Skeletal muscle tissue (tissue), 4 donors: ENCODE measurements around the gene C2orf69. TPM values are rescaled to one million over a fixed set of nuclear protein-coding genes. Genes with fewer than 3 reads are reported as not detected.

Experiments
- H3K27ac ChIP-seq: one replicate; pipeline ENCODE4 v1.7.0; 2013; ENCODE audit warnings: mild to moderate bottlenecking, low read depth, low read length, inconsistent platforms
- H3K27me3 ChIP-seq, 3 donors: one replicate each; pipeline ENCODE4 v1.7.0; 2013; ENCODE audit warnings: low read length in 3 of 3; ENCODE audit not compliant: control insufficient read depth in 3 of 3, insufficient read depth in 3 of 3
- H3K36me3 ChIP-seq, 3 donors: one replicate each; pipeline ENCODE4 v1.7.0; 2013; ENCODE audit warnings: low read length in 3 of 3; ENCODE audit not compliant: control insufficient read depth in 3 of 3, insufficient read depth in 3 of 3
- H3K4me1 ChIP-seq, 3 donors: one replicate each; pipeline ENCODE4 v1.7.0; 2013; ENCODE audit warnings: low read length in 3 of 3, mild to moderate bottlenecking in 3 of 3; ENCODE audit not compliant: control insufficient read depth in 3 of 3, insufficient read depth in 3 of 3
- H3K4me3 ChIP-seq, 3 donors: one replicate each; pipeline ENCODE4 v1.7.0; 2013; ENCODE audit warnings: low read length in 3 of 3
- H3K9ac ChIP-seq, 3 donors: one replicate each; pipeline ENCODE4 v1.7.0; 2013; ENCODE audit warnings: low read length in 3 of 3, mild to moderate bottlenecking in 3 of 3, moderate library complexity in 2 of 3, low read depth in 1 of 3
- H3K9me3 ChIP-seq, 3 donors: one replicate each; pipeline ENCODE4 v1.7.0; 2013; ENCODE audit warnings: low read length in 3 of 3; ENCODE audit not compliant: control insufficient read depth in 3 of 3
- total RNA-seq: library from RNA; depleted of rRNA; stranded (reverse); fragments of >200 nt; gene quantifications from one replicate; pipeline ENCODE4 v1.2.3, GENCODE V29; 2014
- donor health status: Osteomylitis.

Gene C2orf69
- total RNA-seq, 1 donor from 2014 or later: 7.3 TPM

GRCh38 chr2:199956062-199956380, 44.9 kb downstream of the C2orf69 start:
- Histone ChIP-seq H3K27me3 (no peaks in the 10 kb centered on the region), H3K9me3 (no peaks in the 10 kb centered on the region), H3K36me3 (peaks cover 7 to 24% (median 14%) of the 10 kb centered on the region in 3 donors), H3K4me1 (peaks cover 26 to 34% (median 31%) of the 10 kb centered on the region in 3 donors), H3K27ac (peak overlapping the region; percentile 87), H3K4me3 (peak overlapping the region; percentile 95 to 99 (median 96)), H3K9ac (peak overlapping the region; percentile 97 to 99 (median 99))

DNA sequence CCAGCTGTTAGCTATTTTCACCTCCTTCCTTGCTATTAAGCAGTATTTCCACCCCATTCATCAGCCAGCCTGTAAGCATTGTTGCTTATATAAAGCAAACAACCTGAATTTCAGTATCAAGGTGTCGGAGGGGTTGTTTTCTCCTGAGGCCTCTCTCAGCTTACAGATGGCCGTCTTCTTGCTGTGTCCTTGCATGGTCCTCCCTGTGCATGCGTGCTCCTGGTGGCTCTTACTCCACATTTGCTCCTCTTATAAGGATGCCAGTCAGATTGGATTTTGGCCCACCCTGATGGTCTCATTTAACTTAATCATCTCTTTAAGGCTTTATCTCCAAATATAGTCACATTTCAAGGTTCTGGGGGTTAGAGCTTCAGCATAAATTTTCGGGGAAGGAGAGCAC, 46.9 kb downstream of the C2orf69 start:
- Histone ChIP-seq H3K27me3 (no peaks in the 10 kb centered on the region), H3K36me3 (peaks cover 11 to 39% (median 23%) of the 10 kb centered on the region in 3 donors), H3K9ac (no peak overlapping the region), H3K4me1 (peaks cover 26 to 34% (median 31%) of the 10 kb centered on the region in 3 donors), H3K27ac (no peak overlapping the region), H3K4me3 (no peak overlapping the region), H3K9me3 (no peaks in the 10 kb centered on the region)

GRCh38 chr2:199962203-199962602, 51.1 kb downstream of the C2orf69 start:
- peaks cover 10 to 61% (median 35%) of the 10 kb centered on the region in 3 donors for H3K36me3 ChIP-seq
- no peak overlapping the region for H3K9ac ChIP-seq
- H3K27ac ChIP-seq: no peak overlapping the region
- peaks cover 3 to 12% (median 12%) of the 10 kb centered on the region in 3 donors for H3K4me1 ChIP-seq
- H3K27me3 ChIP-seq: no peaks in the 10 kb centered on the region
- H3K4me3 ChIP-seq: no peak overlapping the region
- no peaks in the 10 kb centered on the region for H3K9me3 ChIP-seq

GRCh38 chr2:199966405-199966804, 55.3 kb downstream of the C2orf69 start:
- Histone ChIP-seq H3K4me1 (no peaks in the 10 kb centered on the region), H3K4me3 (no peak overlapping the region), H3K9ac (no peak overlapping the region), H3K9me3 (no peaks in the 10 kb centered on the region), H3K36me3 (peaks cover 3 to 44% (median 19%) of the 10 kb centered on the region in 3 donors), H3K27ac (no peak overlapping the region), H3K27me3 (no peaks in the 10 kb centered on the region)

DNA sequence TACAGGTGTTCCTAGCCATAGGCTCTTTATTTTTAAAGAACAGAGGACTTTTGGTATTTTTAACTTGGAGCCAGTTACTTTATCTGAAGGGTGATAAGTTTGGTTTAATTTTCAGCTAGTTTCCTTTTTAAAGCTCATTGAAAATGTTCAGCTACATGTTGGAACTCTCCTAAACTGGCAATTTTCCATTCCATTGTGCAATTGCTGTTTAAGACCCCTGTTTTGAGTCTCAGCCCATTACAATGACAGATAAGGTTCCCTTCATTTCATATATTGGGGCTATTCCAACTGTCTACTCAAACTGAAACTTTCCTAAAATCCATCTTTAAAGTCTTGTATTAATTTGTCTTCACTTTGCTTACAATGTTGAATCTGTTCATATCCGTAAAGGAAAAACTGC, 55.9 kb downstream of the C2orf69 start:
- Histone ChIP-seq H3K9me3 (no peaks in the 10 kb centered on the region), H3K36me3 (peaks cover 3 to 41% (median 19%) of the 10 kb centered on the region in 3 donors), H3K27ac (no peak overlapping the region), H3K27me3 (no peaks in the 10 kb centered on the region), H3K4me1 (no peaks in the 10 kb centered on the region), H3K9ac (no peak overlapping the region), H3K4me3 (no peak overlapping the region)

GRCh38 chr2:199968126-199968525, 57.0 kb downstream of the C2orf69 start:
- H3K36me3 ChIP-seq: peaks cover 3 to 32% (median 12%) of the 10 kb centered on the region in 3 donors
- no peaks in the 10 kb centered on the region for H3K4me1 ChIP-seq
- H3K9me3 ChIP-seq: no peaks in the 10 kb centered on the region
- no peak overlapping the region for H3K27ac ChIP-seq
- H3K9ac ChIP-seq: no peak overlapping the region
- H3K4me3 ChIP-seq: no peak overlapping the region
- no peaks in the 10 kb centered on the region for H3K27me3 ChIP-seq

DNA sequence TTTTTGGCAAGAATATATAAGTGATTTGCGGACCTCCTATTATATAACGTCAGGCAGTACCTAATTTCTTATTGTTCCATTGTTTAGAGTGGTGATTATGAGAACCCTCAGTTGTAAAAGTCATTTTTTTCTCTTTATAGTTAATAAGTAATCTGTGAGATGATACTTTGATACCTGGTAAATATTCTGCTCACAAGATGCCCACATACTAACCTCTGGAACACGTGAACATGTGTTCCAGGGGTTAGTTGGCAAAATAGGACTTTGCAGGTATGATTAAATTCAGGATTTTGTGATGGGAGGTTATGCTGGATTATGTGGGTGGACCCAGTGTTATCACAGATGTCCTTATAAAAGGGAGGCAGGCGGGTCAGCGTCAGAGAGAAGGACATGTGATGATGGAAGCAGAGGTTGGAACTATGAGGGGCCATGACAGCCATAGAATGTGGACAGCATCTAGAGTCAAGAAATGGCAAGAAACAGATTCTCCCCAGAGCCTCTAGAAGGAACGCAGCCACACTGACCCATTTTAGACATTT, 61.1 kb downstream of the C2orf69 start:
- Histone ChIP-seq H3K9ac (no peak overlapping the region), H3K9me3 (no peaks in the 10 kb centered on the region)

DNA sequence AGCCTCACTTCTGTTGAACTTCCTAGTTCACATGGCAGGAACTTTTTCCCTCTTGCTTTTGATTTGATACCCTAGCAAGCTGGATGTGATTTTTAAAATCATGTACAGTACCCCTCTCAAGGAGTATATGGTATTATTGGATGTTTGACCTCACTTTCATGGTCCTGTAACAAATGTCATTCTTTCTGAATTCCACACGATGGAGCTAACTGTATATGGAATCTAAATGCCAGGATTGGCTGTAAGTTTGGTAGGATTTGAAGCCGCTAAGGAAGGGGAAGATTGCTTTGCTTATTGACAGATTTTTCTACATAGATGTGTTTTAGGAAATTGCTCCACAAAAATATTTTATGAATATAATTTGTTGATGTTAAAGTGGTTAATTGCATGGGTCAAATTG, 62.6 kb downstream of the C2orf69 start:
- H3K9ac ChIP-seq: no peak overlapping the region
- no peaks in the 10 kb centered on the region for H3K9me3 ChIP-seq
- no peak overlapping the region for H3K27ac ChIP-seq
- no peaks in the 10 kb centered on the region for H3K27me3 ChIP-seq
- no peak overlapping the region for H3K4me3 ChIP-seq
- H3K4me1 ChIP-seq: no peaks in the 10 kb centered on the region
- peaks cover 0 to 7% (median 6%) of the 10 kb centered on the region in 3 donors for H3K36me3 ChIP-seq

More for the DNA sequence above, 61.1 kb downstream of the C2orf69 start:
- no peaks in the 10 kb centered on the region for H3K27me3 ChIP-seq
- H3K4me3 ChIP-seq: no peak overlapping the region
- no peaks in the 10 kb centered on the region for H3K4me1 ChIP-seq
- no peak overlapping the region for H3K27ac ChIP-seq
- H3K36me3 ChIP-seq: peaks cover 0 to 12% (median 7%) of the 10 kb centered on the region in 3 donors

- H3K27ac ChIP-seq: no peak overlapping the region
- H3K4me3 ChIP-seq: no peak overlapping the region
- peaks cover 0 to 7% (median 4%) of the 10 kb centered on the region in 3 donors for H3K36me3 ChIP-seq
- H3K4me1 ChIP-seq: peaks cover 3 to 7% (median 6%) of the 10 kb centered on the region in 3 donors
- no peaks in the 10 kb centered on the region for H3K9me3 ChIP-seq
- no peak overlapping the region for H3K9ac ChIP-seq
- H3K27me3 ChIP-seq: no peaks in the 10 kb centered on the region
These were observed 64.3 kb downstream of the C2orf69 start for GRCh38 chr2:199975273-199975895.
